GM12878 (cell line): ENCODE results near the gene OR2G2. TPM values are rescaled to one million over a fixed set of nuclear protein-coding genes. Genes with fewer than 3 reads are reported as not detected.

Experiments used
- ATAC-seq: fragments of 200-7000 bp; cut with Tn5 transposase; 3 replicates; pipeline ENCODE4 v1.9.1; 2020; ENCODE audit warnings: mild to moderate bottlenecking, moderate library complexity
- BruUV-seq: library from RNA; stranded (reverse); fragments of 400-500 nt; replicated peaks from 2 replicates; lab custom pipeline; 2021; lab: Mats Ljungman, UMichigan
- CTCF ChIA-PET: fragments of 300-600 bp; sonication (Branson Sonifier 250); formaldehyde crosslinking; extraction: SDS; loops from one replicate; lab custom pipeline; 2021; ENCODE audit warnings: inconsistent platforms; lab: Yijun Ruan, JAX
- POLR2A ChIA-PET: fragments of 350-600 bp; formaldehyde crosslinking; extraction: SDS; loops from one replicate; lab custom pipeline; 2021; ENCODE audit warnings: inconsistent platforms; lab: Charles Lee
- RAD21 ChIA-PET: fragments of 300-600 bp; sonication (Branson Sonifier 250); formaldehyde crosslinking; loops from one replicate; lab custom pipeline; 2023; ENCODE audit warnings: antibody characterized with exemption; ENCODE audit not compliant: unreplicated experiment; lab: Charles Lee
- SMC1A ChIA-PET: fragments of 300-600 bp; sonication (Branson Sonifier 250); formaldehyde crosslinking; loops from one replicate; lab custom pipeline; 2023; ENCODE audit not compliant: unreplicated experiment, uncharacterized antibody; lab: Charles Lee
- DNase-seq: peaks from one replicate; pipeline ENCODE4 v3.0.0-alpha.2; 2011; ENCODE audit warnings: low read depth, low spot score
- FAIRE-seq: peaks from 3 replicates; lab custom pipeline; 2011; peaks lifted over from hg19 to GRCh38; lab: Jason Lieb, UNC
- H2AFZ ChIP-seq: 2 replicates; pipeline ENCODE4 v1.6.0; 2011; ENCODE audit warnings: low read depth, low read length, control low read depth; ENCODE audit not compliant: control insufficient read depth
- H3K27ac ChIP-seq: 2 replicates; pipeline ENCODE4 v1.5.1; 2011; ENCODE audit warnings: control low read depth; ENCODE audit not compliant: control insufficient read depth, insufficient read depth
- H3K27me3 ChIP-seq, 2 experiments: replicated peaks in 1 of 2; 2 replicates each; pipeline versions ENCODE4 v1.6.0 to v1.6.1; 2011; ENCODE audit warnings: low read length in 1 of 2; ENCODE audit not compliant: control insufficient read depth in 2 of 2, insufficient read depth in 2 of 2
- H3K36me3 ChIP-seq, 2 experiments: 2 replicates each; pipeline ENCODE4 v1.5.1; 2011; ENCODE audit warnings: low read length in 1 of 2; ENCODE audit not compliant: control insufficient read depth in 2 of 2, insufficient read depth in 2 of 2
- H3K4me1 ChIP-seq: 2 replicates; pipeline ENCODE4 v1.6.1; 2011; ENCODE audit warnings: mild to moderate bottlenecking, low read length, moderate library complexity, mixed read lengths; ENCODE audit not compliant: control insufficient read depth, insufficient read depth
- H3K4me2 ChIP-seq: 2 replicates; pipeline ENCODE4 v1.6.0; 2011; ENCODE audit warnings: control low read depth; ENCODE audit not compliant: control insufficient read depth, insufficient read depth
- H3K4me3 ChIP-seq: fragments of 200-600 bp; sonication (generic); 2 replicates; pipeline ENCODE4 v1.5.1; 2016
- H3K79me2 ChIP-seq: 2 replicates; pipeline ENCODE4 v1.6.0; 2011; ENCODE audit warnings: low read length; ENCODE audit not compliant: control insufficient read depth, insufficient read depth
- H3K9ac ChIP-seq: 2 replicates; pipeline ENCODE4 v1.8.0; 2011; ENCODE audit warnings: low read length, control low read depth, mixed read lengths; ENCODE audit not compliant: control insufficient read depth, insufficient read depth
- H3K9me3 ChIP-seq: replicated peaks from 3 replicates; pipeline ENCODE4 v1.5.1; 2011; ENCODE audit warnings: mild to moderate bottlenecking, low read length; ENCODE audit not compliant: control insufficient read depth, insufficient read depth
- H4K20me1 ChIP-seq: 2 replicates; pipeline ENCODE4 v1.6.0; 2011; ENCODE audit not compliant: control insufficient read depth, insufficient read depth
- BCL11A ChIP-seq: IDR thresholded peaks from 2 replicates; pipeline ENCODE4 v1.6.1; 2011; ENCODE audit warnings: low read depth, low read length
- CEBPB ChIP-seq, 2 experiments: fragments of 150-350 bp in 1 of 2; IDR thresholded peaks; 2 replicates each; pipeline ENCODE4 v1.6.1; 2012 to 2014; ENCODE audit warnings: low read depth in 2 of 2, low read length in 2 of 2, borderline replicate concordance in 1 of 2, inconsistent platforms in 1 of 2
- MTA2 ChIP-seq: fragments of 450-650 bp; IDR thresholded peaks from 2 replicates; pipeline ENCODE4 v1.6.1; 2016; ENCODE audit warnings: low read depth, mild to moderate bottlenecking, moderate library complexity
- SREBF1 ChIP-seq: IDR thresholded peaks from 2 replicates; pipeline ENCODE4 v1.6.1; 2012; ENCODE audit warnings: mild to moderate bottlenecking, low read length
- SRF ChIP-seq, 2 experiments: IDR thresholded peaks; 2 replicates each; pipeline ENCODE4 v1.6.1; 2011; ENCODE audit warnings: low read depth in 2 of 2, low read length in 2 of 2, mild to moderate bottlenecking in 1 of 2, moderate library complexity in 1 of 2
- TAF1 ChIP-seq: IDR thresholded peaks from 2 replicates; pipeline ENCODE4 v1.6.1; 2011; ENCODE audit warnings: mild to moderate bottlenecking, low read depth, low read length, borderline replicate concordance
- TBL1XR1 ChIP-seq: IDR thresholded peaks from 2 replicates; pipeline ENCODE4 v1.6.1; 2012; ENCODE audit warnings: low read depth, low read length, improper control_type of control experiment
- WGBS: methylation state at CpG from one replicate; pipeline ENCODE4 v1.1.6; 2016; ENCODE audit warnings: low lambda C conversion rate; ENCODE audit not compliant: insufficient replicate concordance, insufficient coverage; ENCODE audit errors: missing lambda C conversion rate; 5-methylcytosine and 5-hydroxymethylcytosine counted together
- in situ Hi-C: fragments of 300-500 bp; cut with MboI; formaldehyde crosslinking; loops from 9 replicates; pipeline ENCODE4 v1.14.3; 2018; ENCODE audit warnings: mixed read lengths
- intact Hi-C: fragments of 100-400 bp; cut with micrococcal nuclease; formaldehyde crosslinking; loops from one replicate; pipeline ENCODE4 v1.14.2; 2022; ENCODE audit not compliant: unreplicated experiment
- polyA plus RNA-seq, 11 experiments: library from polyadenylated mRNA; depleted of rRNA in 4 of 11; unstranded in 6 of 11; stranded (reverse) in 5 of 11; fragments of >200 nt; fragmentation: Nextera tagmentation in 4 of 11; fragmentation: Illumina TruSeq in 1 of 11; extraction: Ambion mirVana in 4 of 11; extraction: Trizol in 1 of 11; gene quantifications; 1 replicate in 1 of 11; 2 replicates in 10 of 11; pipeline versions ENCODE4 v1.2.1 to v1.2.3, GENCODE V29; 2011 to 2016; ENCODE audit warnings: inconsistent platforms in 2 of 11, missing spikeins in 2 of 11, low read depth in 1 of 11
- total RNA-seq, 4 experiments: library from RNA; depleted of rRNA in 3 of 4; stranded (reverse); fragments of >200 nt in 3 of 4; fragmentation: Illumina TruSeq in 1 of 4; extraction: Trizol in 1 of 4; gene quantifications; 2 replicates each; pipeline versions ENCODE4 v1.2.1 to v1.2.3, GENCODE V29; 2013 to 2021
- TF ChIP-seq, protein P1 (sequence below): fragments of 450-650 bp; formaldehyde crosslinking; IDR thresholded peaks from 2 replicates; pipeline ENCODE4 v1.5.0; 2022; ENCODE audit warnings: mild to moderate bottlenecking, missing genetic modification characterization

OR2G2 gene
- total and polyA plus RNA-seq, 10 of the 15 experiments (the other 5 are each of a cell fraction or from before 2014, with no cell fraction given): not detected

GRCh38 chr1:247552231-247552630 lies 35.9 kb upstream of the OR2G2 start (continued):
- TF ChIP-seq, protein P1, sequence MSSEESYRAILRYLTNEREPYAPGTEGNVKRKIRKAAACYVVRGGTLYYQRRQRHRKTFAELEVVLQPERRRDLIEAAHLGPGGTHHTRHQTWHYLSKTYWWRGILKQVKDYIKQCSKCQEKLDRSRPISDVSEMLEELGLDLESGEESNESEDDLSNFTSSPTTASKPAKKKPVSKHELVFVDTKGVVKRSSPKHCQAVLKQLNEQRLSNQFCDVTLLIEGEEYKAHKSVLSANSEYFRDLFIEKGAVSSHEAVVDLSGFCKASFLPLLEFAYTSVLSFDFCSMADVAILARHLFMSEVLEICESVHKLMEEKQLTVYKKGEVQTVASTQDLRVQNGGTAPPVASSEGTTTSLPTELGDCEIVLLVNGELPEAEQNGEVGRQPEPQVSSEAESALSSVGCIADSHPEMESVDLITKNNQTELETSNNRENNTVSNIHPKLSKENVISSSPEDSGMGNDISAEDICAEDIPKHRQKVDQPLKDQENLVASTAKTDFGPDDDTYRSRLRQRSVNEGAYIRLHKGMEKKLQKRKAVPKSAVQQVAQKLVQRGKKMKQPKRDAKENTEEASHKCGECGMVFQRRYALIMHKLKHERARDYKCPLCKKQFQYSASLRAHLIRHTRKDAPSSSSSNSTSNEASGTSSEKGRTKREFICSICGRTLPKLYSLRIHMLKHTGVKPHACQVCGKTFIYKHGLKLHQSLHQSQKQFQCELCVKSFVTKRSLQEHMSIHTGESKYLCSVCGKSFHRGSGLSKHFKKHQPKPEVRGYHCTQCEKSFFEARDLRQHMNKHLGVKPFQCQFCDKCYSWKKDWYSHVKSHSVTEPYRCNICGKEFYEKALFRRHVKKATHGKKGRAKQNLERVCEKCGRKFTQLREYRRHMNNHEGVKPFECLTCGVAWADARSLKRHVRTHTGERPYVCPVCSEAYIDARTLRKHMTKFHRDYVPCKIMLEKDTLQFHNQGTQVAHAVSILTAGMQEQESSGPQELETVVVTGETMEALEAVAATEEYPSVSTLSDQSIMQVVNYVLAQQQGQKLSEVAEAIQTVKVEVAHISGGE (CRISPR knock-in tag): no peak
- TF ChIP-seq SREBF1: no peak
- TF ChIP-seq BCL11A: no peak
- TF ChIP-seq SRF (IDR thresholded peaks at IDR 0.05; ENCODE audit: low read depth in 2 of 2, low read length in 2 of 2): no peak

DNA sequence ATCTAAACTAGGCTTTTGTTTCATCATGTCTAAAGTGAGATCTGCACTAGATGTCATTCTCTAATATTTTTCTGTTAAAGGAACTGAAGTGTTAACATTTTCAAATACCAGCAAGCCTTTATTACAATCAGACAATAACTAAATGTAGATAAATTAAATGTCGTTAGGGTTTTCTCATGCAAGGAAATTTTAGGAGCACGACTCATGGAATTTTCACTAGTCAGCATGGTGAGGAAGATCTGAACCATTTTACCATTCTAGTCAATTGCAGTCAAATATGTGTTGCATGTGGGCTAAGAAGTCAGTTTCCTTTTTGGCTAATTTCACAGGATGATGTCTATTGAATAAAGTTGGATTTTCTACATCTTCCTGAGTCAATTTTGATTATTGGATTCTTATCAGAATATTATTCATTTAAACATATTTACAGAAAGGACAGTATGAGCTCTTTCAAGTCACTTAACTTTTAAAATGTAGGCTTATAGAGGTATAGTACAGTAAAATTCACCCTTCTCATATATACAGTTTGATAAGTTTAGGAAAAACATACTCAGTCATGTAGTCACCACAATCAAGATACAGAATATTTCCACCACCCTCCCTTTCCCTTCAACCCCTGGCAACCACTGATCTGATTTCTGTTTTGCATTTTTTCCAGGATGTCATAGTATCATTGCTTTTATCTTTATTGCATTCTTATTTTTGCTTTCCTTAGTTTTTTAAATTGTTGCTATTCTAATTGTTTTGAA lies 30.1 kb upstream of the OR2G2 start:
- Histone ChIP-seq H3K27me3 (no peaks in the 10 kb centered on the region), H3K9me3 (no peaks in the 10 kb centered on the region), H3K4me2 (no peak overlapping the region), H3K36me3 (no peaks in the 10 kb centered on the region), H3K4me1 (no peaks in the 10 kb centered on the region), H3K27ac (no peak overlapping the region), H4K20me1 (no peaks in the 10 kb centered on the region), H3K9ac (no peak overlapping the region), H3K4me3 (no peak overlapping the region), H3K79me2 (no peaks in the 10 kb centered on the region), H2AFZ (no peak overlapping the region)
- RAD21 ChIA-PET: no interaction called here
- no peak for DNase-seq
- intact Hi-C loops (no loop called here), in situ Hi-C loops (no loop called here)
- no peak for ATAC-seq
- WGBS: 0% methylated on average over 2 of the region's 2 CpGs
- no peak for FAIRE-seq
- no peak for TF ChIP-seq TBL1XR1
- no peak for TF ChIP-seq MTA2
- TF ChIP-seq CEBPB (IDR thresholded peaks at IDR 0.05; ENCODE audit: borderline replicate concordance in 1 of 2, low read depth in 2 of 2, low read length in 2 of 2): no peak
- TF ChIP-seq TAF1: no peak
- POLR2A ChIA-PET: interaction anchor here (0.6 to 1.1 kb wide), 2 partner anchors 16 to 168 kb away, joined by 3 to 4 read pairs; no protein-coding TSS in a partner anchor
- SMC1A ChIA-PET: interaction anchor here (0.8 kb wide), 1 partner anchor 18 kb away, joined by 3 read pairs; no protein-coding TSS in a partner anchor
- CTCF ChIA-PET: interaction anchor here (0.6 to 1.2 kb wide), 2 partner anchors 127 to 168 kb away, joined by 3 read pairs; no protein-coding TSS in a partner anchor
- BruUV-seq: no TSS peak
